PC-3 (cell line): ENCODE results near the gene OTOR.

Source experiments
- CTCF ChIP-seq: fragments of 300-600 bp; sonication (generic); conservative IDR thresholded peaks from 2 replicates; pipeline ENCODE4 v1.5.1; 2017; ENCODE audit warnings: antibody characterized with exemption, low read depth, mild to moderate bottlenecking, low read length
- EZH2 ChIP-seq: fragments of 300-600 bp; sonication (generic); IDR thresholded peaks from one replicate; pipeline ENCODE4 v1.6.1; 2017; ENCODE audit warnings: antibody characterized with exemption, mild to moderate bottlenecking, low read length; ENCODE audit not compliant: unreplicated experiment
- EZH2phosphoT487 ChIP-seq: fragments of 300-600 bp; sonication (generic); IDR thresholded peaks from 2 replicates; pipeline ENCODE4 v1.6.1; 2018; ENCODE audit warnings: mild to moderate bottlenecking, antibody characterized with exemption, low read length, borderline replicate concordance

- TF ChIP-seq CTCF (no peak), EZH2 (no peak), EZH2phosphoT487 (no peak)
Observed at GRCh38 chr20:16759181-16759563, 11.0 kb downstream of the OTOR start.
